ENCODE results near the gene REPIN1.

DNA sequence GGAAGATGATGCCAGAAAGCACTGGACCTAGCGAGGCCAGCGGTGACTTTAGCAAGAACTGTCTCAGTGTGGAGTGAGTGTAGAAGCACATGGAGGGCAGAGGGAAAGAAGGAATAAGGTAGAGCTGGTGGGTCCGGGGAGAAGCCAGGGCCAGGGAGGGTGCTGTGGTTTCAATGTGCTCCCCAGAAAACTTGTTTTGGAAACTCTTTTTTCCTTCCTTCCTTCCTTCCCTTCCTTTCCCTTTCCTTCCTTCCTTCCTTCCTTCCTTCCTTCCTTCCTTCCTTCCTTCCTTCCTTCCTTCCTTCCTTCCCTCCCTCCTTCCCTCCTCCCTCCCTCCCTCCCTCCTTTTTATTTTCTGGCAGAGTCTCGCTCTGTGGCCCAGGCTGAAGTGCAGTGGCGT, 21.7 kb upstream of the REPIN1 start:
- TF ChIP-seq, protein P1, sequence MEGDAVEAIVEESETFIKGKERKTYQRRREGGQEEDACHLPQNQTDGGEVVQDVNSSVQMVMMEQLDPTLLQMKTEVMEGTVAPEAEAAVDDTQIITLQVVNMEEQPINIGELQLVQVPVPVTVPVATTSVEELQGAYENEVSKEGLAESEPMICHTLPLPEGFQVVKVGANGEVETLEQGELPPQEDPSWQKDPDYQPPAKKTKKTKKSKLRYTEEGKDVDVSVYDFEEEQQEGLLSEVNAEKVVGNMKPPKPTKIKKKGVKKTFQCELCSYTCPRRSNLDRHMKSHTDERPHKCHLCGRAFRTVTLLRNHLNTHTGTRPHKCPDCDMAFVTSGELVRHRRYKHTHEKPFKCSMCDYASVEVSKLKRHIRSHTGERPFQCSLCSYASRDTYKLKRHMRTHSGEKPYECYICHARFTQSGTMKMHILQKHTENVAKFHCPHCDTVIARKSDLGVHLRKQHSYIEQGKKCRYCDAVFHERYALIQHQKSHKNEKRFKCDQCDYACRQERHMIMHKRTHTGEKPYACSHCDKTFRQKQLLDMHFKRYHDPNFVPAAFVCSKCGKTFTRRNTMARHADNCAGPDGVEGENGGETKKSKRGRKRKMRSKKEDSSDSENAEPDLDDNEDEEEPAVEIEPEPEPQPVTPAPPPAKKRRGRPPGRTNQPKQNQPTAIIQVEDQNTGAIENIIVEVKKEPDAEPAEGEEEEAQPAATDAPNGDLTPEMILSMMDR (IDR thresholded peaks at IDR 0.05) = no peak
- no peak for TF ChIP-seq POLR2A (IDR thresholded peaks at IDR 0.05)

Measured in adrenal gland (tissue), 5 donors.